Caco-2 (cell line): Measurements from ENCODE around the gene TAF8. TPM values are rescaled to one million over a fixed set of nuclear protein-coding genes. Genes with fewer than 3 reads are reported as not detected.

Source experiments
- BruUV-seq: library from RNA; stranded (reverse); fragments of 400-500 nt; replicated peaks from 2 replicates; lab custom pipeline; 2021; lab: Mats Ljungman, UMichigan
- CTCF ChIA-PET: fragments of 300-600 bp; sonication (Branson Sonifier 250); formaldehyde crosslinking; loops from one replicate; lab custom pipeline; 2022; ENCODE audit warnings: antibody characterized with exemption; lab: Charles Lee
- POLR2A ChIA-PET: fragments of 300-600 bp; sonication (Branson Sonifier 250); formaldehyde crosslinking; loops from one replicate; lab custom pipeline; 2022; ENCODE audit warnings: antibody characterized with exemption; lab: Charles Lee
- DNase-seq, 2 experiments: peaks; one replicate each; pipeline versions ENCODE4 v3.0.0 to v3.0.0-alpha.2; 2020 to 2022
- H3K27me3 ChIP-seq: replicated peaks from 2 replicates; pipeline ENCODE4 v1.6.0; 2011; ENCODE audit warnings: low read length; ENCODE audit not compliant: control insufficient read depth, insufficient read depth
- H3K36me3 ChIP-seq: 2 replicates; pipeline ENCODE4 v1.5.1; 2011; ENCODE audit warnings: low read length; ENCODE audit not compliant: control insufficient read depth, insufficient read depth
- H3K4me1 ChIP-seq: fragments of 250-450 bp; sonication (Bioruptor Pico); 2 replicates; pipeline ENCODE4 v1.5.1; 2020; ENCODE audit warnings: mild to moderate bottlenecking
- H3K4me3 ChIP-seq: 2 replicates; pipeline ENCODE4 v1.5.1; 2011; ENCODE audit warnings: low read depth, mild to moderate bottlenecking, control low read depth, low read length
- H3K9me3 ChIP-seq: fragments of 250-450 bp; sonication (Bioruptor Pico); 2 replicates; pipeline ENCODE4 v1.5.1; 2020; ENCODE audit warnings: mild to moderate bottlenecking, moderate library complexity
- H3K27ac Mint-ChIP-seq: one replicate; pipeline ENCODE4 v1.8.0; 2022; ENCODE audit warnings: mixed read lengths; ENCODE audit not compliant: unreplicated experiment
- H3K27me3 Mint-ChIP-seq: one replicate; pipeline ENCODE4 v1.8.0; 2022; ENCODE audit warnings: mixed read lengths; ENCODE audit not compliant: insufficient read depth, unreplicated experiment
- H3K36me3 Mint-ChIP-seq: one replicate; pipeline ENCODE4 v1.8.0; 2022; ENCODE audit warnings: mild to moderate bottlenecking, mixed read lengths; ENCODE audit not compliant: insufficient read depth, unreplicated experiment
- H3K4me1 Mint-ChIP-seq: one replicate; pipeline ENCODE4 v1.8.0; 2022; ENCODE audit warnings: low read depth, mixed read lengths; ENCODE audit not compliant: unreplicated experiment
- H3K4me3 Mint-ChIP-seq: one replicate; pipeline ENCODE4 v1.8.0; 2022; ENCODE audit warnings: mild to moderate bottlenecking, moderate library complexity, mixed read lengths; ENCODE audit not compliant: unreplicated experiment
- H3K9me3 Mint-ChIP-seq: one replicate; pipeline ENCODE4 v1.8.0; 2022; ENCODE audit warnings: mixed read lengths; ENCODE audit not compliant: unreplicated experiment
- CTCF ChIP-seq, 2 experiments: fragments of 200-600 bp in 1 of 2; IDR thresholded peaks; 1 replicate in 1 of 2; 2 replicates in 1 of 2; pipeline versions ENCODE4 v1.5.1 to v1.8.0; 2011 to 2022; ENCODE audit warnings: antibody characterized with exemption in 1 of 2, control low read depth in 1 of 2, inconsistent platforms in 1 of 2, low read depth in 1 of 2, low read length in 1 of 2, mild to moderate bottlenecking in 1 of 2, moderate library complexity in 1 of 2; ENCODE audit not compliant: insufficient read depth in 1 of 2, severe bottlenecking in 1 of 2, unreplicated experiment in 1 of 2
- intact Hi-C: fragments of 100-400 bp; cut with micrococcal nuclease; formaldehyde crosslinking; loops from one replicate; pipeline ENCODE4 v1.10.0; 2022; ENCODE audit not compliant: unreplicated experiment
- total RNA-seq: library from RNA; stranded (reverse); gene quantifications from 2 replicates; pipeline ENCODE4 v1.2.3, GENCODE V29; 2022

TAF8 gene
- total RNA-seq, 1 experiment from 2014 or later: 37.7 TPM

- no peak overlapping the region for H3K27ac Mint-ChIP-seq
- no TSS peak for BruUV-seq
- H3K4me1 Mint-ChIP-seq: peaks cover 20% of the 10 kb centered on the region
- no peaks in the 10 kb centered on the region for H3K9me3 Mint-ChIP-seq
- peaks cover 10% of the 10 kb centered on the region for H3K4me1 ChIP-seq
- no peaks in the 10 kb centered on the region for H3K36me3 ChIP-seq
- no peaks in the 10 kb centered on the region for H3K27me3 ChIP-seq
- no peak for TF ChIP-seq CTCF (IDR thresholded peaks at IDR 0.05; ENCODE audit: insufficient read depth in 1 of 2, low read depth in 1 of 2, low read length in 1 of 2, severe bottlenecking in 1 of 2, unreplicated experiment in 1 of 2)
- no peaks in the 10 kb centered on the region for H3K27me3 Mint-ChIP-seq
- H3K4me3 Mint-ChIP-seq: no peak overlapping the region
- CTCF ChIA-PET: no interaction called here
- DNase-seq: no peak
- POLR2A ChIA-PET: no interaction called here
- H3K36me3 Mint-ChIP-seq: no peaks in the 10 kb centered on the region
- intact Hi-C loops: no loop called here
- H3K4me3 ChIP-seq: no peak overlapping the region
- no peaks in the 10 kb centered on the region for H3K9me3 ChIP-seq
These were observed 37.2 kb upstream of the TAF8 start for GRCh38 chr6:42013134-42013516.

GRCh38 chr6:42017021-42017643 is 33.2 kb upstream of the TAF8 start:
- peaks cover 8% of the 10 kb centered on the region for H3K4me1 Mint-ChIP-seq
- ChIA-PET POLR2A (no interaction called here), CTCF (no interaction called here)
- no peak for TF ChIP-seq CTCF (IDR thresholded peaks at IDR 0.05; ENCODE audit: insufficient read depth in 1 of 2, low read depth in 1 of 2, low read length in 1 of 2, severe bottlenecking in 1 of 2, unreplicated experiment in 1 of 2)
- no peak for DNase-seq
- no TSS peak for BruUV-seq
- H3K27ac Mint-ChIP-seq: no peak overlapping the region
- Histone ChIP-seq H3K9me3 (no peaks in the 10 kb centered on the region), H3K4me1 (no peaks in the 10 kb centered on the region), H3K4me3 (no peak overlapping the region), H3K36me3 (no peaks in the 10 kb centered on the region), H3K27me3 (no peaks in the 10 kb centered on the region)
- no peak overlapping the region for H3K4me3 Mint-ChIP-seq
- no peaks in the 10 kb centered on the region for H3K27me3 Mint-ChIP-seq
- no peaks in the 10 kb centered on the region for H3K9me3 Mint-ChIP-seq
- no peaks in the 10 kb centered on the region for H3K36me3 Mint-ChIP-seq
- intact Hi-C loops: no loop called here

DNA sequence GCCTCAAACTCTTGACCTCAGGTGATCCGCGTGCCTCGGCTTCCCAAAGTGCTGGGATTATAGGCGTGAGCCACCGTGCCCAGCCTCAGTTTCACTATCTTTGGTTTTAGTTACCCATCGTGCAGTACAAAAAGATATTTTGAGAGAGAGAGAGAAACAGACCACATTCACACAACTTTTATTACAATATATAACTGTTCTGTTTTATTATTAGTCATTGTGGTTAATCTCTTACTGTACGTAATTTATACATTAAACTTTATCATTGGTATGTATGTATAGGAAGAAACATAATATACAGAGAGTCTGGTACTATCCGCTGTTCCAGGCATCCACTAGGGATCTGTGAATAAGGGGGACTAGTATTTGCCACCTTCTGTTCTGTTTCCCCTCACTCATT is 29.4 kb upstream of the TAF8 start:
- Histone ChIP-seq H3K4me3 (no peak overlapping the region), H3K36me3 (no peaks in the 10 kb centered on the region), H3K27me3 (no peaks in the 10 kb centered on the region), H3K4me1 (no peaks in the 10 kb centered on the region), H3K9me3 (no peaks in the 10 kb centered on the region)
- intact Hi-C loops: no loop called here
- no TSS peak for BruUV-seq
- Mint-ChIP-seq H3K4me1 (peaks cover 8% of the 10 kb centered on the region), H3K4me3 (no peak overlapping the region), H3K27ac (no peak overlapping the region), H3K27me3 (no peaks in the 10 kb centered on the region), H3K9me3 (no peaks in the 10 kb centered on the region), H3K36me3 (no peaks in the 10 kb centered on the region)
- no peak for DNase-seq
- CTCF ChIA-PET: no interaction called here
- POLR2A ChIA-PET: no interaction called here
- TF ChIP-seq CTCF (IDR thresholded peaks at IDR 0.05; ENCODE audit: insufficient read depth in 1 of 2, low read depth in 1 of 2, low read length in 1 of 2, severe bottlenecking in 1 of 2, unreplicated experiment in 1 of 2): no peak
